Endothelial cell of umbilical vein (primary cell): ENCODE measurements around the gene PPM1J. TPM values are rescaled to one million over a fixed set of nuclear protein-coding genes. Genes with fewer than 3 reads are reported as not detected.

Experiments
- BruUV-seq: library from RNA; stranded (reverse); fragments of 400-500 nt; replicated peaks from 2 replicates; lab custom pipeline; 2021; lab: Mats Ljungman, UMichigan
- CTCF ChIA-PET: fragments of 300-600, 350-600 bp; sonication (Branson Sonifier 250); formaldehyde crosslinking; loops from one replicate; lab custom pipeline; 2021; ENCODE audit warnings: antibody characterized with exemption, inconsistent platforms; lab: Charles Lee
- POLR2A ChIA-PET: fragments of 300-600, 350-600 bp; sonication (Branson Sonifier 250); formaldehyde crosslinking; loops from one replicate; lab custom pipeline; 2021; ENCODE audit warnings: antibody characterized with exemption, inconsistent platforms; lab: Charles Lee
- DNase-seq: peaks from one replicate; pipeline ENCODE4 v3.0.0-alpha.2; 2011; ENCODE audit warnings: low read depth, low spot score
- FAIRE-seq: peaks from 2 replicates; lab custom pipeline; 2011; peaks lifted over from hg19 to GRCh38; lab: Jason Lieb, UNC
- H2AFZ ChIP-seq: 2 replicates; pipeline ENCODE4 v1.6.0; 2012; ENCODE audit warnings: low read depth, low read length, control low read depth, inconsistent platforms
- H3K27ac ChIP-seq: 2 replicates; pipeline ENCODE4 v1.5.1; 2011; ENCODE audit warnings: low read depth, mild to moderate bottlenecking, control low read depth, low read length, moderate library complexity; ENCODE audit not compliant: insufficient read depth
- H3K27me3 ChIP-seq, 2 experiments: 2 replicates each; pipeline versions ENCODE4 v1.6.0 to v1.6.1; 2011; ENCODE audit warnings: low read length in 2 of 2, mixed read lengths in 1 of 2; ENCODE audit not compliant: control insufficient read depth in 2 of 2, insufficient read depth in 2 of 2
- H3K36me3 ChIP-seq, 2 experiments: 2 replicates in 1 of 2; 3 replicates in 1 of 2; pipeline ENCODE4 v1.5.1; 2011; ENCODE audit warnings: low read length in 2 of 2, mild to moderate bottlenecking in 1 of 2, moderate library complexity in 1 of 2; ENCODE audit not compliant: control insufficient read depth in 2 of 2, insufficient read depth in 2 of 2; ENCODE audit errors: extremely low read depth in 1 of 2
- H3K4me1 ChIP-seq: 3 replicates; pipeline ENCODE4 v1.5.1; 2011; ENCODE audit warnings: mild to moderate bottlenecking, low read length; ENCODE audit not compliant: control insufficient read depth, insufficient read depth; ENCODE audit errors: extremely low read depth
- H3K4me2 ChIP-seq: 2 replicates; pipeline ENCODE4 v1.6.1; 2011; ENCODE audit warnings: low read length, control low read depth, mixed read lengths; ENCODE audit not compliant: insufficient read depth
- H3K4me3 ChIP-seq, 3 experiments: fragments of 200-600 bp in 1 of 3; sonication (generic), shearing (Covaris generic) in 1 of 3; replicated peaks in 1 of 3; 2 replicates each; pipeline ENCODE4 v1.5.1; 2011 to 2016; ENCODE audit warnings: control low read depth in 3 of 3, low read length in 3 of 3, mild to moderate bottlenecking in 2 of 3, inconsistent platforms in 1 of 3, low read depth in 1 of 3, moderate library complexity in 1 of 3; ENCODE audit not compliant: insufficient read depth in 1 of 3
- H3K79me2 ChIP-seq: 2 replicates; pipeline ENCODE4 v1.6.0; 2012; ENCODE audit warnings: low read length, inconsistent platforms; ENCODE audit not compliant: control insufficient read depth, insufficient read depth
- H3K9ac ChIP-seq: replicated peaks from 2 replicates; pipeline ENCODE3; 2011; ENCODE audit warnings: low read length, control low read depth; ENCODE audit not compliant: insufficient read depth; ENCODE audit errors: extremely low read depth
- H3K9me1 ChIP-seq: replicated peaks from 3 replicates; pipeline ENCODE4 v1.6.0; 2011; ENCODE audit warnings: mild to moderate bottlenecking, low read length; ENCODE audit not compliant: control insufficient read depth, insufficient read depth; ENCODE audit errors: extremely low read depth
- H3K9me3 ChIP-seq: replicated peaks from 2 replicates; pipeline ENCODE4 v1.5.1; 2012; ENCODE audit warnings: low read length, inconsistent platforms; ENCODE audit not compliant: control insufficient read depth, insufficient read depth
- H4K20me1 ChIP-seq: replicated peaks from 2 replicates; pipeline ENCODE3; 2011; ENCODE audit warnings: mild to moderate bottlenecking, low read length; ENCODE audit not compliant: control insufficient read depth, insufficient read depth; ENCODE audit errors: extremely low read depth
- EZH2 ChIP-seq: IDR thresholded peaks from 2 replicates; pipeline ENCODE4 v1.6.1; 2012; ENCODE audit warnings: borderline replicate concordance, low read depth, mild to moderate bottlenecking, moderate library complexity, low read length, inconsistent platforms; ENCODE audit not compliant: severe bottlenecking
- FOS ChIP-seq: IDR thresholded peaks from 2 replicates; pipeline ENCODE4 v1.6.1; 2011; ENCODE audit warnings: mild to moderate bottlenecking, low read length, moderate library complexity, borderline replicate concordance; ENCODE audit not compliant: insufficient read depth
- GATA2 ChIP-seq: IDR thresholded peaks from 2 replicates; pipeline ENCODE4 v1.7.0; 2011; ENCODE audit warnings: low read depth, mild to moderate bottlenecking, moderate library complexity, mixed read lengths, low read length; ENCODE audit not compliant: insufficient read length, insufficient read depth
- JUN ChIP-seq: IDR thresholded peaks from 2 replicates; pipeline ENCODE4 v1.6.1; 2011; ENCODE audit warnings: borderline replicate concordance, low read depth; ENCODE audit not compliant: insufficient read length, insufficient read depth
- MYC ChIP-seq: IDR thresholded peaks from one replicate; pipeline ENCODE4 v1.6.1; 2011; ENCODE audit warnings: mild to moderate bottlenecking, low read depth, low read length
- POLR2A ChIP-seq: IDR thresholded peaks from 2 replicates; pipeline ENCODE4 v1.6.1; 2012; ENCODE audit warnings: low read depth, mild to moderate bottlenecking, control low read depth, low read length
- POLR2AphosphoS5 ChIP-seq: IDR thresholded peaks from 2 replicates; pipeline ENCODE4 v1.6.1; 2012; ENCODE audit warnings: low read depth, mild to moderate bottlenecking, control low read depth, low read length, moderate library complexity; ENCODE audit not compliant: insufficient read depth
- dilution Hi-C: fragments of 300-500 bp; cut with MboI; formaldehyde crosslinking; loops from one replicate; pipeline ENCODE4 v1.15.0; 2019; ENCODE audit warnings: low sequenced_read_pairs; ENCODE audit not compliant: extremely low pct_ligation_motif_present
- intact Hi-C: fragments of 100-400 bp; cut with micrococcal nuclease; formaldehyde crosslinking; loops from one replicate; pipeline ENCODE4 v1.10.0; 2022
- polyA plus RNA-seq, 4 experiments: library from polyadenylated mRNA; depleted of rRNA in 3 of 4; stranded (reverse) in 3 of 4; unstranded in 1 of 4; fragments of >200 nt; gene quantifications; 2 replicates each; pipeline versions ENCODE4 v1.2.1 to v1.2.3, GENCODE V29; 2011 to 2012; ENCODE audit warnings: missing spikeins in 1 of 4
- total RNA-seq: library from RNA; stranded (reverse); gene quantifications from 2 replicates; pipeline ENCODE4 v1.2.3, GENCODE V29; 2021
- TF ChIP-seq, protein P1 (sequence below), 2 donors: IDR thresholded peaks; 1 replicate in 1 of 2; 2 replicates in 1 of 2; pipeline ENCODE4 v1.5.1; 2011; ENCODE audit warnings: low read length in 2 of 2, mild to moderate bottlenecking in 2 of 2, moderate library complexity in 2 of 2, control low read depth in 1 of 2, inconsistent platforms in 1 of 2, low read depth in 1 of 2; ENCODE audit not compliant: insufficient read depth in 1 of 2; ENCODE audit errors: extremely low read depth in 1 of 2
- TF ChIP-seq, protein P2 (sequence below): IDR thresholded peaks from 2 replicates; pipeline ENCODE4 v1.6.1; 2011; ENCODE audit not compliant: insufficient read depth, insufficient read length

Gene PPM1J
- total and polyA plus RNA-seq, 2 donors (not counting 3 experiments of a cell fraction or from before 2014, with no cell fraction given): 1.7 to 3.1 TPM

GRCh38 chr1:112694363-112694929 lies 20.7 kb downstream of the PPM1J start:
- TF ChIP-seq EZH2 (no peak), GATA2 (no peak), MYC (no peak), POLR2A (no peak), JUN (no peak), FOS (no peak), POLR2AphosphoS5 (no peak)
- TF ChIP-seq, protein P1, sequence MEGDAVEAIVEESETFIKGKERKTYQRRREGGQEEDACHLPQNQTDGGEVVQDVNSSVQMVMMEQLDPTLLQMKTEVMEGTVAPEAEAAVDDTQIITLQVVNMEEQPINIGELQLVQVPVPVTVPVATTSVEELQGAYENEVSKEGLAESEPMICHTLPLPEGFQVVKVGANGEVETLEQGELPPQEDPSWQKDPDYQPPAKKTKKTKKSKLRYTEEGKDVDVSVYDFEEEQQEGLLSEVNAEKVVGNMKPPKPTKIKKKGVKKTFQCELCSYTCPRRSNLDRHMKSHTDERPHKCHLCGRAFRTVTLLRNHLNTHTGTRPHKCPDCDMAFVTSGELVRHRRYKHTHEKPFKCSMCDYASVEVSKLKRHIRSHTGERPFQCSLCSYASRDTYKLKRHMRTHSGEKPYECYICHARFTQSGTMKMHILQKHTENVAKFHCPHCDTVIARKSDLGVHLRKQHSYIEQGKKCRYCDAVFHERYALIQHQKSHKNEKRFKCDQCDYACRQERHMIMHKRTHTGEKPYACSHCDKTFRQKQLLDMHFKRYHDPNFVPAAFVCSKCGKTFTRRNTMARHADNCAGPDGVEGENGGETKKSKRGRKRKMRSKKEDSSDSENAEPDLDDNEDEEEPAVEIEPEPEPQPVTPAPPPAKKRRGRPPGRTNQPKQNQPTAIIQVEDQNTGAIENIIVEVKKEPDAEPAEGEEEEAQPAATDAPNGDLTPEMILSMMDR (IDR thresholded peaks at IDR 0.05; ENCODE audit: extremely low read depth in 1 of 2, insufficient read depth in 1 of 2, low read depth in 1 of 2, low read length in 2 of 2): no peak
- TF ChIP-seq, protein P2, sequence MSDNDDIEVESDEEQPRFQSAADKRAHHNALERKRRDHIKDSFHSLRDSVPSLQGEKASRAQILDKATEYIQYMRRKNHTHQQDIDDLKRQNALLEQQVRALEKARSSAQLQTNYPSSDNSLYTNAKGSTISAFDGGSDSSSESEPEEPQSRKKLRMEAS: no peak
- Histone ChIP-seq H2AFZ (no peak overlapping the region), H3K9ac (no peak overlapping the region), H3K4me2 (no peak overlapping the region), H3K79me2 (no peaks in the 10 kb centered on the region), H3K9me3 (no peaks in the 10 kb centered on the region), H3K4me3 (no peak overlapping the region), H3K27me3 (no peaks in the 10 kb centered on the region), H3K27ac (no peak overlapping the region), H3K36me3 (peaks cover 12 to 46% of the 10 kb centered on the region in 2 experiments), H3K9me1 (no peaks in the 10 kb centered on the region), H3K4me1 (peaks cover 9% of the 10 kb centered on the region), H4K20me1 (no peaks in the 10 kb centered on the region)
- no TSS peak for BruUV-seq
- intact Hi-C loops: no loop called here
- ChIA-PET CTCF (interaction anchor here (6.7 kb wide), 1 partner anchor 21 kb away, joined by 57 read pairs; the partner anchor contains the start of gene MOV10), POLR2A (no interaction called here)
- DNase-seq: no peak
- FAIRE-seq: no peak
- dilution Hi-C loops: no loop called here
